ENCODE results near the gene MCAT.

The MCAT gene

DNA sequence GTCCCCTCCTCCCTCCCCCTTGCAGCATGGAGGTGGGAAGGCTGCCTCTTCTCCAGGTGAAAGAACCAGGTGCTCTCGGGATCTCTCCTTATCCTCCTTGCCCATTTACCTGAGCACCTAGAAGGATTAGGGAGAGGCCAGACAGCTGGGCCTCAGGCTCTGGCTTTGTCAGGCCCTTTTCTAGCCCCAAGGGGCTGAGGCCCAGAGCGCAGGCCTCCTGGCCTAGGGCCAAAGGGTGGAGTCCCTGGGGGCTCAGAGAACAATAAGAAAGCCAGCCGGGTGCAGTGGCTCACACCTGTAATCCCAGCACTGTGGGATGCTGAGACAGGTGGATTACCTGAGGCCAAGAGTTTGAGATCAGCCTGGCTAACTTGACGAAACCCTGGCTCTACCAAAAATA lies 48.6 kb downstream of the MCAT start:
- no peak overlapping the region for H3K4me3 ChIP-seq (ENCODE audit: low read length)
- H4K20me1 ChIP-seq (ENCODE audit: insufficient read depth, low read length), result no peaks in the 10 kb centered on the region
- H2AFZ ChIP-seq (ENCODE audit: low read length), result no peak overlapping the region
- no peak overlapping the region for H3K9ac ChIP-seq (ENCODE audit: low read length)
- no peak overlapping the region for H3K4me2 ChIP-seq (ENCODE audit: low read depth, low read length)
- H3K36me3 ChIP-seq (replicated peaks; ENCODE audit: insufficient read depth, low read length), result no peaks in the 10 kb centered on the region
- H3F3A ChIP-seq (ENCODE audit: insufficient read depth, low read length), result peaks cover 6% of the 10 kb centered on the region; the same call in 1 of the 2 replicates
- H3K9me2 ChIP-seq (replicated peaks; ENCODE audit: insufficient read depth, low read length), result no peaks in the 10 kb centered on the region
- DNase-seq, result no peak
- no peaks in the 10 kb centered on the region; the same call in 1 of the 2 replicates for H3K27me3 ChIP-seq (replicated peaks; ENCODE audit: insufficient read depth, low read length)
- no peaks in the 10 kb centered on the region for H3K4me1 ChIP-seq (ENCODE audit: low read length)
- no peaks in the 10 kb centered on the region for H3K9me3 ChIP-seq (replicated peaks; ENCODE audit: insufficient read depth, low read length)
- TF ChIP-seq EZH2 (optimal IDR thresholded peaks at IDR 0.05; ENCODE audit: low read depth, low read length), result no peak
- no peak for TF ChIP-seq EZH2phosphoT487 (IDR thresholded peaks at IDR 0.05; ENCODE audit: low read length)
- TF ChIP-seq, protein P1, sequence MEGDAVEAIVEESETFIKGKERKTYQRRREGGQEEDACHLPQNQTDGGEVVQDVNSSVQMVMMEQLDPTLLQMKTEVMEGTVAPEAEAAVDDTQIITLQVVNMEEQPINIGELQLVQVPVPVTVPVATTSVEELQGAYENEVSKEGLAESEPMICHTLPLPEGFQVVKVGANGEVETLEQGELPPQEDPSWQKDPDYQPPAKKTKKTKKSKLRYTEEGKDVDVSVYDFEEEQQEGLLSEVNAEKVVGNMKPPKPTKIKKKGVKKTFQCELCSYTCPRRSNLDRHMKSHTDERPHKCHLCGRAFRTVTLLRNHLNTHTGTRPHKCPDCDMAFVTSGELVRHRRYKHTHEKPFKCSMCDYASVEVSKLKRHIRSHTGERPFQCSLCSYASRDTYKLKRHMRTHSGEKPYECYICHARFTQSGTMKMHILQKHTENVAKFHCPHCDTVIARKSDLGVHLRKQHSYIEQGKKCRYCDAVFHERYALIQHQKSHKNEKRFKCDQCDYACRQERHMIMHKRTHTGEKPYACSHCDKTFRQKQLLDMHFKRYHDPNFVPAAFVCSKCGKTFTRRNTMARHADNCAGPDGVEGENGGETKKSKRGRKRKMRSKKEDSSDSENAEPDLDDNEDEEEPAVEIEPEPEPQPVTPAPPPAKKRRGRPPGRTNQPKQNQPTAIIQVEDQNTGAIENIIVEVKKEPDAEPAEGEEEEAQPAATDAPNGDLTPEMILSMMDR (IDR thresholded peaks at IDR 0.05; ENCODE audit: low read length), result no peak
- H3K79me2 ChIP-seq (ENCODE audit: low read length), result no peaks in the 10 kb centered on the region
- no peak overlapping the region for H3K27ac ChIP-seq (ENCODE audit: low read length)

DNA sequence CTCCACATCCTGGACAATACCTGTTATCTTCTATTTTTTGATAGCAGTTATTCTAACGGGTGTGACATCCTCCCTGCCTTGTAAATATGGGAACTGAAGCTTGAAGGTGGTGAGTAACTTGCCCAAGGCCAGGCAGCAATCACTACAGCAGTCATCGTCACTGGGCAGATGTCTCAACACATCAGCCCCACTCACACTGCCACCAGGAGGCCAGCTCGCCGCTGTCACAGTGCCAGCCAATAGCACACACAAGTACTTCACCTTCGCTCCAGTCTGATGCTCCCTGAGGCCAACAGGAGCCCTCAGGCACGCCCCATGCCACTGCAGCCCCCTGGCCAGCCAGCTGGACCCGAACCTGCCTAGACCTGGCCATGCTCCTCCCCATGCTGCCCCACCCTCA lies 49.1 kb downstream of the MCAT start:
- H3K9me3 ChIP-seq (replicated peaks; ENCODE audit: insufficient read depth, low read length), result no peaks in the 10 kb centered on the region
- no peaks in the 10 kb centered on the region for H3K36me3 ChIP-seq (replicated peaks; ENCODE audit: insufficient read depth, low read length)
- no peaks in the 10 kb centered on the region; the same call in 1 of the 2 replicates for H3K27me3 ChIP-seq (replicated peaks; ENCODE audit: insufficient read depth, low read length)
- H3F3A ChIP-seq (ENCODE audit: insufficient read depth, low read length), result peaks cover 6% of the 10 kb centered on the region; the same call in 1 of the 2 replicates
- no peaks in the 10 kb centered on the region for H4K20me1 ChIP-seq (ENCODE audit: insufficient read depth, low read length)
- TF ChIP-seq EZH2 (optimal IDR thresholded peaks at IDR 0.05; ENCODE audit: low read depth, low read length) (no peak), EZH2phosphoT487 (IDR thresholded peaks at IDR 0.05; ENCODE audit: low read length) (no peak)
- TF ChIP-seq, protein P1 (IDR thresholded peaks at IDR 0.05; ENCODE audit: low read length), result no peak
- no peak overlapping the region for H2AFZ ChIP-seq (ENCODE audit: low read length)
- no peaks in the 10 kb centered on the region for H3K9me2 ChIP-seq (replicated peaks; ENCODE audit: insufficient read depth, low read length)
- no peaks in the 10 kb centered on the region for H3K4me1 ChIP-seq (ENCODE audit: low read length)
- no peaks in the 10 kb centered on the region for H3K79me2 ChIP-seq (ENCODE audit: low read length)
- no peak overlapping the region for H3K27ac ChIP-seq (ENCODE audit: low read length)
- DNase-seq, result no peak
- no peak overlapping the region for H3K9ac ChIP-seq (ENCODE audit: low read length)
- no peak overlapping the region for H3K4me2 ChIP-seq (ENCODE audit: low read depth, low read length)
- H3K4me3 ChIP-seq (ENCODE audit: low read length), result no peak overlapping the region

DNA sequence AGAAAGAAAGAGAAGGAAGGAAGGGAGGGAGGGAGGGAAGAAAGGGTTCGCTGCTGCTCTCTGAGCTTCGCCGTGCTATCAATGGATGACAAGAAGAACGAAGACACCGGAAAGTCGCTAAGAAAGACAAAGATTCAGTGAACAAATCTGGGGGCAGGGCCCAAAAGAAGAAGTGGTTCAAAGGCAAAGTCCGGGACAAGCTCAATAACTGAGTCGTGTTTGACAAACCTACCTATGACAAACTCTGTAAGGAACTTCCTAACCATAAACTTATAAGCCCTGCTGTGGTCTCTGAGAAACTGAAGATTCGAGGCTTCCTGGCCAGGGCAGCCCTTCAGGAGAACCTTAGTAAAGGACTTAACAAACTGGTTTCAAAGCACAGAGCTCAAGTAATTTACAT lies 51.1 kb downstream of the MCAT start:
- Histone ChIP-seq H3K36me3 (replicated peaks; ENCODE audit: insufficient read depth, low read length) (no peaks in the 10 kb centered on the region), H3K4me1 (ENCODE audit: low read length) (no peaks in the 10 kb centered on the region; the same call in 1 of the 2 replicates), H3K79me2 (ENCODE audit: low read length) (no peaks in the 10 kb centered on the region), H3K4me3 (ENCODE audit: low read length) (no peak overlapping the region), H3K9me3 (replicated peaks; ENCODE audit: insufficient read depth, low read length) (no peaks in the 10 kb centered on the region), H3K27ac (ENCODE audit: low read length) (no peak overlapping the region), H3K9me2 (replicated peaks; ENCODE audit: insufficient read depth, low read length) (no peaks in the 10 kb centered on the region), H3K4me2 (ENCODE audit: low read depth, low read length) (no peak overlapping the region), H3F3A (ENCODE audit: insufficient read depth, low read length) (peaks cover 12% of the 10 kb centered on the region), H2AFZ (ENCODE audit: low read length) (no peak overlapping the region), H3K9ac (ENCODE audit: low read length) (no peak overlapping the region), H3K27me3 (replicated peaks; ENCODE audit: insufficient read depth, low read length) (no peaks in the 10 kb centered on the region; the same call in 1 of the 2 replicates), H4K20me1 (ENCODE audit: insufficient read depth, low read length) (no peaks in the 10 kb centered on the region)
- no peak for DNase-seq
- TF ChIP-seq, protein P1 (IDR thresholded peaks at IDR 0.05; ENCODE audit: low read length), result no peak
- TF ChIP-seq EZH2 (optimal IDR thresholded peaks at IDR 0.05; ENCODE audit: low read depth, low read length) (no peak), EZH2phosphoT487 (IDR thresholded peaks at IDR 0.05; ENCODE audit: low read length) (no peak)

All from MM.1S (cell line).